ENCODE measurements around the gene PDZRN3. TPM values are rescaled to one million over a fixed set of nuclear protein-coding genes. Genes with fewer than 3 reads are reported as not detected.

PDZRN3 gene
- total RNA-seq, 1 experiment from 2014 or later: 0.17 TPM

DNA sequence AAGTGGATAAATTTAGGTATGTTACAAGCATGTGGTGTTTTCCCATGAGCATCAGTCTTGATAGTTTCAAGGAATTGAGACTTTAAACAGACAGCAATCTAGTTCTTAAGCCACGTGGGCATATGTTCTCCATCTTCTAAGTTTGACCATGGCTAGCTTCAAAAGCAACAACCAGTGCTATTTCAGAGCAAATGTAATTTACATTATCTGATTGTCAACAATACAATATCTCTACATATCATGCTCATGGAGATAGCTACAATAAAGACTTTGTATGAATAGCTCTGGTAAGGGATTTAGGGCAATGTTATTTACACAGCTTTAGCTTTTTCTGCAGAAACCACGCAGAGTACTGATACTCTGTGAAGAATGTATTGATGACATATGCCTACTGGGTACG is 38.8 kb upstream of the PDZRN3 start:
- no peak overlapping the region for H3K4me3 ChIP-seq (replicated peaks in 1 of 2; ENCODE audit: low read depth in 1 of 2, low read length in 2 of 2)
- H2AFZ ChIP-seq (ENCODE audit: low read depth, low read length, poor library complexity, severe bottlenecking): no peak overlapping the region
- ATAC-seq (no peak), DNase-seq (ENCODE audit: low read depth, low spot score) (no peak)
- H3K9ac ChIP-seq (ENCODE audit: low read length): no peak overlapping the region
- ChIA-PET POLR2A (no interaction called here), RAD21 (ENCODE audit: low non-redundant PET in 1 of 2, low total read pairs in 2 of 2, uncharacterized antibody in 2 of 2, unreplicated experiment in 2 of 2) (no interaction called here), CTCF (no interaction called here)
- no peaks in the 10 kb centered on the region for H3K9me2 ChIP-seq (ENCODE audit: insufficient read depth)
- H3K36me3 ChIP-seq (ENCODE audit: control insufficient read depth in 1 of 2, insufficient read depth in 2 of 2, low read length in 2 of 2): no peaks in the 10 kb centered on the region
- no TSS peak for BruUV-seq (replicated peaks)
- H3K27me3 ChIP-seq (ENCODE audit: insufficient read depth, low read length): no peaks in the 10 kb centered on the region
- peaks cover 0 to 12% of the 10 kb centered on the region in 2 experiments; a peak in 1 of 4 replicates for H3K9me3 ChIP-seq (ENCODE audit: control insufficient read depth in 1 of 2, insufficient read depth in 1 of 2, low read depth in 1 of 2, low read length in 2 of 2)
- no peaks in the 10 kb centered on the region for H3K79me2 ChIP-seq (ENCODE audit: insufficient read depth, low read length)
- no peaks in the 10 kb centered on the region for H4K20me1 ChIP-seq (ENCODE audit: insufficient read depth)
- TF ChIP-seq, protein P1, sequence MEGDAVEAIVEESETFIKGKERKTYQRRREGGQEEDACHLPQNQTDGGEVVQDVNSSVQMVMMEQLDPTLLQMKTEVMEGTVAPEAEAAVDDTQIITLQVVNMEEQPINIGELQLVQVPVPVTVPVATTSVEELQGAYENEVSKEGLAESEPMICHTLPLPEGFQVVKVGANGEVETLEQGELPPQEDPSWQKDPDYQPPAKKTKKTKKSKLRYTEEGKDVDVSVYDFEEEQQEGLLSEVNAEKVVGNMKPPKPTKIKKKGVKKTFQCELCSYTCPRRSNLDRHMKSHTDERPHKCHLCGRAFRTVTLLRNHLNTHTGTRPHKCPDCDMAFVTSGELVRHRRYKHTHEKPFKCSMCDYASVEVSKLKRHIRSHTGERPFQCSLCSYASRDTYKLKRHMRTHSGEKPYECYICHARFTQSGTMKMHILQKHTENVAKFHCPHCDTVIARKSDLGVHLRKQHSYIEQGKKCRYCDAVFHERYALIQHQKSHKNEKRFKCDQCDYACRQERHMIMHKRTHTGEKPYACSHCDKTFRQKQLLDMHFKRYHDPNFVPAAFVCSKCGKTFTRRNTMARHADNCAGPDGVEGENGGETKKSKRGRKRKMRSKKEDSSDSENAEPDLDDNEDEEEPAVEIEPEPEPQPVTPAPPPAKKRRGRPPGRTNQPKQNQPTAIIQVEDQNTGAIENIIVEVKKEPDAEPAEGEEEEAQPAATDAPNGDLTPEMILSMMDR (IDR thresholded peaks at IDR 0.05 in 2 of 3, conservative IDR thresholded peaks at IDR 0.05 in 1 of 3; ENCODE audit: borderline replicate concordance in 1 of 3, insufficient read depth in 1 of 3, low read depth in 2 of 3, low read length in 2 of 3): no peak
- intact Hi-C loops (cut with micrococcal nuclease): no loop called here
- H3K4me2 ChIP-seq (ENCODE audit: low read length): no peak overlapping the region
- H3K4me1 ChIP-seq (ENCODE audit: control insufficient read depth in 1 of 2, insufficient read depth in 2 of 2, low read length in 2 of 2): no peaks in the 10 kb centered on the region
- H3K27ac ChIP-seq (ENCODE audit: low read depth, low read length): no peak overlapping the region

DNA sequence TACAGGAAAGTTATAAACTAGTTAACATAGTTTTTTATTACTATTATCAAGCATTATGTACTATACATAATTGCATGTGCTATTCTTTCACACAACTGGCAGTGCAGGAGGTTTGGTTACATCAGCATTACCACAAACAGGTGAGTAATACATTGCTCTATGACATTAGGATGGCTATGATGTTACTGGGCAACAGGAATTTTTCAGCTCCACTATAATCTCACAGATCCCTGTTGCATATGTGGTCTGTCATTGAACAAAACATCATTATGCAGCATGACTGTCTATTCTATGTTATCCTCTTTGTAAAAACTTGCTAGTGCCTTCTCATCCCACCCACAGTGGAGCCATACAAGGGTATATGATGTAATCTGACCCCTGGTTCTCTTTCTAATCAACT is 36.5 kb upstream of the PDZRN3 start:
- TF ChIP-seq ZFX (IDR thresholded peaks at IDR 0.05) (no peak), EGR1 (IDR thresholded peaks at IDR 0.05; ENCODE audit: low read depth) (no peak), SP1 (IDR thresholded peaks at IDR 0.05; ENCODE audit: low read depth) (no peak), TCF7L2 (IDR thresholded peaks at IDR 0.05; ENCODE audit: borderline replicate concordance, extremely low read depth, insufficient read depth, insufficient read length) (no peak)
- no peak overlapping the region for H3K4me3 ChIP-seq (replicated peaks in 1 of 2; ENCODE audit: low read depth in 1 of 2, low read length in 2 of 2)
- RAD21 ChIA-PET (ENCODE audit: low non-redundant PET in 1 of 2, low total read pairs in 2 of 2, uncharacterized antibody in 2 of 2, unreplicated experiment in 2 of 2): no interaction called here
- POLR2A ChIA-PET: no interaction called here
- no peak for ATAC-seq
- CTCF ChIA-PET: no interaction called here
- peaks cover 0 to 12% of the 10 kb centered on the region in 2 experiments; a peak in 1 of 4 replicates for H3K9me3 ChIP-seq (ENCODE audit: control insufficient read depth in 1 of 2, insufficient read depth in 1 of 2, low read depth in 1 of 2, low read length in 2 of 2)
- H3K4me1 ChIP-seq (ENCODE audit: control insufficient read depth in 1 of 2, insufficient read depth in 2 of 2, low read length in 2 of 2): no peaks in the 10 kb centered on the region
- no peak for DNase-seq (ENCODE audit: low read depth, low spot score)
- H3K9ac ChIP-seq (ENCODE audit: low read length): no peak overlapping the region
- H2AFZ ChIP-seq (ENCODE audit: low read depth, low read length, poor library complexity, severe bottlenecking): no peak overlapping the region
- BruUV-seq (replicated peaks): no TSS peak
- no peaks in the 10 kb centered on the region for H3K36me3 ChIP-seq (ENCODE audit: control insufficient read depth in 1 of 2, insufficient read depth in 2 of 2, low read length in 2 of 2)
- H4K20me1 ChIP-seq (ENCODE audit: insufficient read depth): no peaks in the 10 kb centered on the region
- H3K27me3 ChIP-seq (ENCODE audit: insufficient read depth, low read length): no peaks in the 10 kb centered on the region
- no peak overlapping the region for H3K27ac ChIP-seq (ENCODE audit: low read depth, low read length)
- H3K79me2 ChIP-seq (ENCODE audit: insufficient read depth, low read length): no peaks in the 10 kb centered on the region
- H3K9me2 ChIP-seq (ENCODE audit: insufficient read depth): no peaks in the 10 kb centered on the region
- no peak overlapping the region for H3K4me2 ChIP-seq (ENCODE audit: low read length)
- intact Hi-C loops (cut with micrococcal nuclease): no loop called here

Measured in HCT116 (cell line).